Activated CD4-positive, alpha-beta T cell treated with anti-CD3 and anti-CD28 coated beads, Interleukin-2, amount 10 ng/mL, durations not matched to agents 24 days and 14 days (primary cell): ENCODE data around the gene TUFT1. TPM values are rescaled to one million over a fixed set of nuclear protein-coding genes. Genes with fewer than 3 reads are reported as not detected.

Experiments
- DNase-seq: peaks from one replicate; pipeline ENCODE4 v3.0.0; 2022
- H3K27ac Mint-ChIP-seq: one replicate; pipeline ENCODE4 v1.8.0; 2022; ENCODE audit warnings: mild to moderate bottlenecking, mixed read lengths
- H3K27me3 Mint-ChIP-seq: one replicate; pipeline ENCODE4 v1.8.0; 2022; ENCODE audit warnings: mixed read lengths
- H3K36me3 Mint-ChIP-seq: one replicate; pipeline ENCODE4 v1.8.0; 2022; ENCODE audit warnings: low read depth, mild to moderate bottlenecking, mixed read lengths
- H3K4me1 Mint-ChIP-seq: one replicate; pipeline ENCODE4 v1.8.0; 2021; ENCODE audit warnings: mixed read lengths
- H3K4me3 Mint-ChIP-seq: one replicate; pipeline ENCODE4 v1.8.0; 2022; ENCODE audit warnings: mild to moderate bottlenecking, moderate library complexity, mixed read lengths
- H3K9me3 Mint-ChIP-seq: one replicate; pipeline ENCODE4 v1.8.0; 2021; ENCODE audit warnings: mixed read lengths
- intact Hi-C: fragments of 100-400 bp; cut with micrococcal nuclease; formaldehyde crosslinking; loops from one replicate; pipeline ENCODE4 v1.15.1; 2023
- total RNA-seq: library from RNA; stranded (reverse); gene quantifications from 2 replicates; pipeline ENCODE4 v1.2.3, GENCODE V29; 2022

TUFT1 gene
- 1.7 and 2.1 TPM in 2 replicates for total RNA-seq

GRCh38 chr1:151540021-151540981 lies at the start of gene TUFT1:
Gene TUFT1, plus strand, starts transcription at chr1:151540309. Its CDS starts 58 bp downstream, at chr1:151540367.
- Mint-ChIP-seq H3K4me3 (peak within 1 kb of the TSS; percentile 95), H3K27me3 (peaks cover 8% of the 10 kb centered on the region), H3K27ac (peak within 1 kb of the TSS; percentile 79), H3K4me1 (peaks cover 19% of the 10 kb centered on the region), H3K9me3 (no peaks in the 10 kb centered on the region), H3K36me3 (no peaks in the 10 kb centered on the region)
- peak; percentile 98 for DNase-seq
- intact Hi-C loops = loop anchor here (1.0 to 5.0 kb wide), 3 partner anchors 29 to 296 kb away; partner anchors contain the start of gene CGN

GRCh38 chr1:151491641-151492040 lies 48.5 kb upstream of the TUFT1 start:
- Mint-ChIP-seq H3K4me3 (no peak overlapping the region), H3K9me3 (no peaks in the 10 kb centered on the region), H3K36me3 (no peaks in the 10 kb centered on the region), H3K27ac (no peak overlapping the region), H3K4me1 (peaks cover 8% of the 10 kb centered on the region), H3K27me3 (peaks cover 3% of the 10 kb centered on the region)
- intact Hi-C loops = no loop called here
- DNase-seq = no peak

- Mint-ChIP-seq H3K4me1 (peaks cover 8% of the 10 kb centered on the region), H3K36me3 (no peaks in the 10 kb centered on the region), H3K27ac (no peak overlapping the region), H3K4me3 (no peak overlapping the region), H3K27me3 (peaks cover 3% of the 10 kb centered on the region), H3K9me3 (no peaks in the 10 kb centered on the region)
- DNase-seq = no peak
- intact Hi-C loops = no loop called here
Measured at GRCh38 chr1:151492120-151492519, 48.0 kb upstream of the TUFT1 start.

GRCh38 chr1:151493042-151493441 lies 47.1 kb upstream of the TUFT1 start:
- DNase-seq = no peak
- intact Hi-C loops = no loop called here
- no peaks in the 10 kb centered on the region for H3K9me3 Mint-ChIP-seq
- peaks cover 3% of the 10 kb centered on the region for H3K27me3 Mint-ChIP-seq
- peaks cover 8% of the 10 kb centered on the region for H3K4me1 Mint-ChIP-seq
- H3K27ac Mint-ChIP-seq = no peak overlapping the region
- no peak overlapping the region for H3K4me3 Mint-ChIP-seq
- no peaks in the 10 kb centered on the region for H3K36me3 Mint-ChIP-seq

- intact Hi-C loops = loop anchor here (2.0 kb wide), 1 partner anchor 16 kb away; the partner anchor contains the start of gene CGN
- H3K36me3 Mint-ChIP-seq = no peaks in the 10 kb centered on the region
- no peak overlapping the region for H3K4me3 Mint-ChIP-seq
- no peak for DNase-seq
- peaks cover 8% of the 10 kb centered on the region for H3K4me1 Mint-ChIP-seq
- H3K27ac Mint-ChIP-seq = no peak overlapping the region
- H3K9me3 Mint-ChIP-seq = no peaks in the 10 kb centered on the region
- H3K27me3 Mint-ChIP-seq = peaks cover 5% of the 10 kb centered on the region
Measured at GRCh38 chr1:151494741-151495281, 45.3 kb upstream of the TUFT1 start.

GRCh38 chr1:151495316-151495715 lies 44.8 kb upstream of the TUFT1 start:
- no peak for DNase-seq
- H3K9me3 Mint-ChIP-seq = no peaks in the 10 kb centered on the region
- H3K4me1 Mint-ChIP-seq = peaks cover 8% of the 10 kb centered on the region
- no peaks in the 10 kb centered on the region for H3K36me3 Mint-ChIP-seq
- H3K27me3 Mint-ChIP-seq = peaks cover 5% of the 10 kb centered on the region
- no peak overlapping the region for H3K4me3 Mint-ChIP-seq
- no peak overlapping the region for H3K27ac Mint-ChIP-seq
- intact Hi-C loops = loop anchor here (2.0 kb wide), 1 partner anchor 15 kb away; the partner anchor contains the start of gene CGN

- no peaks in the 10 kb centered on the region for H3K36me3 Mint-ChIP-seq
- no peak for DNase-seq
- peaks cover 10% of the 10 kb centered on the region for H3K4me1 Mint-ChIP-seq
- no peak overlapping the region for H3K4me3 Mint-ChIP-seq
- no peaks in the 10 kb centered on the region for H3K9me3 Mint-ChIP-seq
- no peak overlapping the region for H3K27ac Mint-ChIP-seq
- intact Hi-C loops = no loop called here
- H3K27me3 Mint-ChIP-seq = peaks cover 9% of the 10 kb centered on the region
Measured at GRCh38 chr1:151499365-151499764, 40.7 kb upstream of the TUFT1 start.

- Mint-ChIP-seq H3K27ac (no peak overlapping the region), H3K27me3 (peaks cover 9% of the 10 kb centered on the region), H3K4me1 (peaks cover 7% of the 10 kb centered on the region), H3K36me3 (no peaks in the 10 kb centered on the region), H3K4me3 (no peak overlapping the region), H3K9me3 (no peaks in the 10 kb centered on the region)
- intact Hi-C loops = no loop called here
- no peak for DNase-seq
Measured at GRCh38 chr1:151499930-151500329, 40.2 kb upstream of the TUFT1 start.

- peaks cover 14% of the 10 kb centered on the region for H3K27me3 Mint-ChIP-seq
- DNase-seq = no peak
- intact Hi-C loops = no loop called here
- H3K27ac Mint-ChIP-seq = no peak overlapping the region
- H3K9me3 Mint-ChIP-seq = no peaks in the 10 kb centered on the region
- H3K4me3 Mint-ChIP-seq = no peak overlapping the region
- peaks cover 3% of the 10 kb centered on the region for H3K4me1 Mint-ChIP-seq
- no peaks in the 10 kb centered on the region for H3K36me3 Mint-ChIP-seq
Measured at GRCh38 chr1:151501474-151501873, 38.6 kb upstream of the TUFT1 start.

GRCh38 chr1:151502035-151502700 lies 37.9 kb upstream of the TUFT1 start:
- Mint-ChIP-seq H3K36me3 (no peaks in the 10 kb centered on the region), H3K27me3 (peaks cover 16% of the 10 kb centered on the region), H3K27ac (no peak overlapping the region), H3K4me3 (no peak overlapping the region), H3K9me3 (no peaks in the 10 kb centered on the region), H3K4me1 (peaks cover 3% of the 10 kb centered on the region)
- no peak for DNase-seq
- intact Hi-C loops = no loop called here

GRCh38 chr1:151502859-151503780 lies 37.0 kb upstream of the TUFT1 start:
- Mint-ChIP-seq H3K27me3 (peaks cover 17% of the 10 kb centered on the region), H3K27ac (no peak overlapping the region), H3K36me3 (no peaks in the 10 kb centered on the region), H3K4me1 (peaks cover 3% of the 10 kb centered on the region), H3K9me3 (no peaks in the 10 kb centered on the region), H3K4me3 (no peak overlapping the region)
- DNase-seq = no peak
- intact Hi-C loops = no loop called here

GRCh38 chr1:151504252-151504651 lies 35.9 kb upstream of the TUFT1 start:
- peaks cover 3% of the 10 kb centered on the region for H3K4me1 Mint-ChIP-seq
- H3K36me3 Mint-ChIP-seq = no peaks in the 10 kb centered on the region
- intact Hi-C loops = no loop called here
- DNase-seq = no peak
- H3K4me3 Mint-ChIP-seq = no peak overlapping the region
- no peaks in the 10 kb centered on the region for H3K9me3 Mint-ChIP-seq
- peaks cover 19% of the 10 kb centered on the region for H3K27me3 Mint-ChIP-seq
- no peak overlapping the region for H3K27ac Mint-ChIP-seq

GRCh38 chr1:151504759-151505158 lies 35.4 kb upstream of the TUFT1 start:
- Mint-ChIP-seq H3K9me3 (no peaks in the 10 kb centered on the region), H3K27me3 (peaks cover 20% of the 10 kb centered on the region), H3K4me1 (peaks cover 3% of the 10 kb centered on the region), H3K27ac (no peak overlapping the region), H3K4me3 (no peak overlapping the region), H3K36me3 (no peaks in the 10 kb centered on the region)
- DNase-seq = no peak
- intact Hi-C loops = no loop called here
